ENCODE results near the gene DMD. TPM values are rescaled to one million over a fixed set of nuclear protein-coding genes. Genes with fewer than 3 reads are reported as not detected.
"Not testable (repeated sequence)": the region's sequence is repeated elsewhere in the genome, so short reads cannot be mapped to it uniquely, and the experiment has no call there.

Gene DMD
- polyA plus RNA-seq, 3 donors from 2014 or later, result not detected

- H3K27ac Mint-ChIP-seq, result no peak overlapping the region
- no peak overlapping the region for H3K4me3 Mint-ChIP-seq
- H3K4me1 Mint-ChIP-seq, result no peaks in the 10 kb centered on the region
- H3K36me3 Mint-ChIP-seq, result no peaks in the 10 kb centered on the region
- no peak for DNase-seq
- H3K9me3 Mint-ChIP-seq, result no peaks in the 10 kb centered on the region
- no peaks in the 10 kb centered on the region for H3K27me3 Mint-ChIP-seq (ENCODE audit: low read depth in 3 of 3)
Observed at GRCh38 chrX:32582729-32583128, 628.6 kb downstream of the DMD start.

GRCh38 chrX:32576885-32577284 lies 634.5 kb downstream of the DMD start:
- DNase-seq, result no peak
- Mint-ChIP-seq H3K4me3 (no peak overlapping the region), H3K27me3 (ENCODE audit: low read depth in 3 of 3) (peaks cover 0 to 2% (median 0%) of the 10 kb centered on the region in 3 donors), H3K36me3 (no peaks in the 10 kb centered on the region), H3K27ac (no peak overlapping the region), H3K9me3 (peaks cover 0 to 5% (median 1%) of the 10 kb centered on the region in 6 donors), H3K4me1 (no peaks in the 10 kb centered on the region)

DNA sequence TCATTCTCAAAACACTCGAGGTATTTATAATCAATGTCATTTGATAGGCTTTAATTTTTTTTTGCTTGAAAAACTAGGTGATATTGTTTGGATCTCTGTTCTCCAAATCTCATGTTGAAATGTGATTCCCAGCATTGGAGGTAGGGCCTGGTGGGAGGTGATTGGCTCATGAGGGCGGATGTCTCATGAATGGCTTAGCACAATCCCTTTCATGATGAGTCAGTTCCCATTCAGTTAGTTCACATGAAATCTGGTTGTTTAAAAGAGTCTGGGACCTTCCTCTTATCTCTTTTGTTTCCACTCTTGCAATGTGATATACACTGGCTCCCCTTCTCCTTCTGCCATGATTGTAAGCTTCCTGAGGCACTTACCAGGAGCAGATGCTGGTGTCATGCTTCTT lies 638.7 kb downstream of the DMD start:
- Mint-ChIP-seq H3K4me1 (no peaks in the 10 kb centered on the region), H3K36me3 (no peaks in the 10 kb centered on the region)

GRCh38 chrX:32571579-32571978 lies 639.8 kb downstream of the DMD start:
- Mint-ChIP-seq H3K4me1 (no peaks in the 10 kb centered on the region), H3K4me3 (no peak overlapping the region), H3K36me3 (no peaks in the 10 kb centered on the region), H3K9me3 (peaks cover 0 to 10% (median 5%) of the 10 kb centered on the region in 6 donors), H3K27me3 (ENCODE audit: low read depth in 3 of 3) (peaks cover 0 to 3% (median 0%) of the 10 kb centered on the region in 3 donors), H3K27ac (no peak overlapping the region)
- DNase-seq, result no peak

More for the DNA sequence above, 638.7 kb downstream of the DMD start:
- DNase-seq, result no peak
- no peak overlapping the region for H3K27ac Mint-ChIP-seq
- H3K9me3 Mint-ChIP-seq, result peaks cover 0 to 10% (median 3%) of the 10 kb centered on the region in 6 donors
- H3K27me3 Mint-ChIP-seq (ENCODE audit: low read depth in 3 of 3), result peaks cover 0 to 3% (median 0%) of the 10 kb centered on the region in 3 donors
- H3K4me3 Mint-ChIP-seq, result no peak overlapping the region

GRCh38 chrX:32562261-32562660 lies 649.1 kb downstream of the DMD start:
- H3K4me1 Mint-ChIP-seq, result no peaks in the 10 kb centered on the region
- no peak for DNase-seq

GRCh38 chrX:32545101-32545500 lies 666.2 kb downstream of the DMD start:
- DNase-seq, result no peak
- Mint-ChIP-seq H3K9me3 (peaks cover 0 to 2% (median 0%) of the 10 kb centered on the region in 6 donors), H3K4me1 (no peaks in the 10 kb centered on the region), H3K27ac (no peak overlapping the region), H3K27me3 (ENCODE audit: low read depth in 3 of 3) (no peaks in the 10 kb centered on the region), H3K36me3 (no peaks in the 10 kb centered on the region), H3K4me3 (no peak overlapping the region)

More at GRCh38 chrX:32562261-32562660, 649.1 kb downstream of the DMD start:
- Mint-ChIP-seq H3K36me3 (no peaks in the 10 kb centered on the region), H3K27ac (no peak overlapping the region), H3K4me3 (no peak overlapping the region), H3K27me3 (ENCODE audit: low read depth in 3 of 3) (peaks cover 0 to 3% (median 0%) of the 10 kb centered on the region in 3 donors), H3K9me3 (peaks cover 0 to 7% (median 2%) of the 10 kb centered on the region in 6 donors)

DNA sequence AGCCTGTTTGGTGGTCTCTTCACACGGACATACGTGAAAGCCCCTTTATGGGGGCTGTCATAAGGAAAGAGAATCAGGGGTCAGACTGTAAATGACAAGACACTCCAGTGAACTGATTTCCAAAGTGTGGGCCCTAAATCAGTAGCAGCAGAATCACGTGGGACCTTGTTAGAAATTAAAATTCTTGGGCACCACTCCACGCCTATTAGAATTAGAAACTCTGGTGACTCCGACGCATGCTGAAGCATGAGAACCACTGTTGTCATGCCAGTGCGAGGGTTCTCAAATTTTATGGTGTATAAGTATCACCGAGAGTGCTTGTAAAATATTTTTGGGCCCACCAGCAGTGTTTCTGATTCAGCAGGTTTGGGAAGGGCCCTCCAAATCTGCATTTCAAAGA lies 672.8 kb downstream of the DMD start:
- H3K9me3 Mint-ChIP-seq, result peaks cover 0 to 8% (median 2%) of the 10 kb centered on the region in 6 donors
- H3K27ac Mint-ChIP-seq, result no peak overlapping the region
- no peaks in the 10 kb centered on the region for H3K4me1 Mint-ChIP-seq
- H3K4me3 Mint-ChIP-seq, result no peak overlapping the region
- peaks cover 1 to 4% (median 4%) of the 10 kb centered on the region in 3 donors for H3K27me3 Mint-ChIP-seq (ENCODE audit: low read depth in 3 of 3)
- no peaks in the 10 kb centered on the region for H3K36me3 Mint-ChIP-seq
- no peak for DNase-seq

GRCh38 chrX:32533848-32534247 lies 677.5 kb downstream of the DMD start:
- H3K36me3 Mint-ChIP-seq, result no peaks in the 10 kb centered on the region
- no peak overlapping the region for H3K4me3 Mint-ChIP-seq
- peaks cover 1 to 4% (median 4%) of the 10 kb centered on the region in 3 donors for H3K27me3 Mint-ChIP-seq (ENCODE audit: low read depth in 3 of 3)
- no peaks in the 10 kb centered on the region for H3K4me1 Mint-ChIP-seq
- no peak for DNase-seq
- H3K27ac Mint-ChIP-seq, result no peak overlapping the region
- H3K9me3 Mint-ChIP-seq, result peaks cover 0 to 6% (median 2%) of the 10 kb centered on the region in 6 donors

GRCh38 chrX:32532262-32532661 lies 679.1 kb downstream of the DMD start:
- no peak for DNase-seq
- H3K27ac Mint-ChIP-seq, result no peak overlapping the region
- peaks cover 0 to 5% (median 0%) of the 10 kb centered on the region in 6 donors for H3K9me3 Mint-ChIP-seq
- H3K4me3 Mint-ChIP-seq, result no peak overlapping the region
- H3K4me1 Mint-ChIP-seq, result no peaks in the 10 kb centered on the region
- peaks cover 1 to 4% (median 4%) of the 10 kb centered on the region in 3 donors for H3K27me3 Mint-ChIP-seq (ENCODE audit: low read depth in 3 of 3)
- no peaks in the 10 kb centered on the region for H3K36me3 Mint-ChIP-seq

GRCh38 chrX:32530802-32531403 lies 680.4 kb downstream of the DMD start:
- Mint-ChIP-seq H3K36me3 (no peaks in the 10 kb centered on the region), H3K4me3 (no peak overlapping the region), H3K27me3 (ENCODE audit: low read depth in 3 of 3) (peaks cover 0 to 2% (median 1%) of the 10 kb centered on the region in 3 donors), H3K4me1 (no peaks in the 10 kb centered on the region), H3K27ac (no peak overlapping the region), H3K9me3 (peaks cover 0 to 3% (median 0%) of the 10 kb centered on the region in 6 donors)
- DNase-seq, result peak in 2 of 3 donors; percentile 3 to 7

DNA sequence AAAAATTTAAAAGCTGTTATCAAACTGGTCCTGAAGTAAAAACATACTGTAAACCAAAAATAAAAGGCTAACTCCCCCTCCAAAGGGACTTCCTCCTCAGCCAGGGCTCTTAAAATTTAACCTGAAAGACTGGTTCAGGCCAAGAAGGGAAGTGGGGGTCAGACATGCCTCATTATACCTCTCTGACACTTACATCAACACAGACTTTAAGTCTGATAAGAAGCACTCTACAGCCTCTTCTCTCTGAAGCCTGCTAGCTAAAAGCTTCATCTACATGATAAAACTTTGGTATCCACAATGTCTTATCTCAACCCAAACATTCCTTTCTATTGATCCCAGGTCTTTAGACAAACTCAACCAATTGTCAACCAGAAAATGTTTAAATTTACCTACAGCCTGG lies 682.9 kb downstream of the DMD start:
- H3K4me1 Mint-ChIP-seq; H3K27me3 Mint-ChIP-seq (ENCODE audit: low read depth in 3 of 3); H3K27ac Mint-ChIP-seq; DNase-seq; H3K36me3 Mint-ChIP-seq; H3K4me3 Mint-ChIP-seq; H3K9me3 Mint-ChIP-seq: not testable (repeated sequence)

DNA sequence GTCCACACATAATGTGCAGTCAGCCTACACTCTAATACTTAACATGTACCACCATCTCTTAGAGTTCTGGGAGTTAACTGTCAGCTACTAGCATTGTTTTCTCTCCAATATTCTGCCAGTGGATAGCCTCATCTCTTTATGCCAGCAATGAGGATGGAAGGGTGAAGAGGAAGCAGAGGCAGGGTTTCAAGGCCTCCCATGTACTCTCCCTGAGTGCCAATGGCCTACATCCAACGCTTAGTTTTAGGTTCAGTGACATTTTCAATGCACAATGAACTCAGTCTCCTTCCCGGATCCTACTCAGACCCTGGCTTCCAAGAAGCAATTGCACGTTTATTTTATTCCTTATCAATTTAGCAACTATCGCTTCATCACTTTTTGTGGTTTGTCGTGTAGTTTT lies 686.1 kb downstream of the DMD start:
- Mint-ChIP-seq H3K27ac (no peak overlapping the region), H3K4me1 (no peaks in the 10 kb centered on the region), H3K4me3 (no peak overlapping the region), H3K27me3 (ENCODE audit: low read depth in 3 of 3) (no peaks in the 10 kb centered on the region), H3K36me3 (no peaks in the 10 kb centered on the region), H3K9me3 (peaks cover 0 to 26% (median 3%) of the 10 kb centered on the region in 6 donors)
- no peak for DNase-seq

DNA sequence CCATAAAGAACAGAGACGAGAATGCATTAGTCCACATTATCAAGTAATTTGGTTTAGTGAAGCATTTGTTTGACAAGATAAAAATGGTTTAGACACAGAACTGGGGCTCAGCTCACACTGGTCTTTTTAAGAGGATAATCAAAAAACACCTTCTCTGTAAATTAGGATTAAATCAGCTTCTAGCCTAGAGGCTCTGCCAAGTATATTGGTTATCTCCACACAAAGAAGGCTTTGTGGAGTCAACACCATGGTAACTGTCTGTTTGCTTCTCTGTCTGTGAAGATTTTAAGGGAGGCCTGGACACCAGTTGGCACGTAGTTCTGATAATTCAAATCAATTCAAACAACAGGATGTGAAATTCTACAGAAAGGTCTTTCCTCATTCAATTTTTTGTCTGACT lies 687.0 kb downstream of the DMD start:
- no peak for DNase-seq
- Mint-ChIP-seq H3K4me3 (no peak overlapping the region), H3K9me3 (peaks cover 0 to 26% (median 3%) of the 10 kb centered on the region in 6 donors), H3K4me1 (no peaks in the 10 kb centered on the region), H3K27me3 (ENCODE audit: low read depth in 3 of 3) (no peaks in the 10 kb centered on the region), H3K36me3 (no peaks in the 10 kb centered on the region), H3K27ac (no peak overlapping the region)

- Mint-ChIP-seq H3K27ac (no peak overlapping the region), H3K27me3 (ENCODE audit: low read depth in 3 of 3) (no peaks in the 10 kb centered on the region), H3K9me3 (peaks cover 0 to 26% (median 3%) of the 10 kb centered on the region in 6 donors), H3K4me3 (no peak overlapping the region), H3K4me1 (no peaks in the 10 kb centered on the region), H3K36me3 (no peaks in the 10 kb centered on the region)
- no peak for DNase-seq
Observed at GRCh38 chrX:32520789-32521188, 690.6 kb downstream of the DMD start.

DNA sequence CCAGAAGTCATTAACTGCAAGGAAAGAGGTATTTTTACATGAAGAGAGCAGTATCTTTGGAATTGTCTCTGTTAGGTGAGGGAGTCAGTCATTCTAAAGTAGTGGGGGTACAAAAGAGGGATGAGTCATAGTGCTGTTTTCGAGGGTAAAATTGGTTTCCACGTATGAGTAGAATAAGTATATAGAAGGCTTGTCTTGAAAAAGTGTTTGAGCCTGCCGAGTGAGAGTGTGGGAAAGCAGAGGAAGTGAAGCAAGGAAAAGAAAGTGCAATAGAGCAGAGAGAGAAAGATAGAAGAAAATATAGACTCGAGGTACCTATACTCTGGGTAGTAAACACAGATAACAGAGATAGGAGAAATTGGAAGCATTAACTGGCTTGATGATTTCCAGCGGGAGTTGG lies 696.4 kb downstream of the DMD start:
- no peak for DNase-seq
- Mint-ChIP-seq H3K27me3 (ENCODE audit: low read depth in 3 of 3) (peaks cover 0 to 2% (median 2%) of the 10 kb centered on the region in 3 donors), H3K9me3 (peaks cover 0 to 5% (median 1%) of the 10 kb centered on the region in 6 donors), H3K27ac (no peak overlapping the region), H3K4me3 (no peak overlapping the region), H3K4me1 (no peaks in the 10 kb centered on the region), H3K36me3 (no peaks in the 10 kb centered on the region)

Measured in immature natural killer cell (primary cell).